ENCODE data around the gene VILL.

The VILL gene

GRCh38 chr3:38000965-38001455 is 10.4 kb downstream of the VILL start:
- no peak for DNase-seq (ENCODE audit: low spot score)

- DNase-seq (ENCODE audit: low spot score), result no peak
Measured at GRCh38 chr3:38001456-38002081, 11.0 kb downstream of the VILL start.

GRCh38 chr3:38002291-38002876 is 11.8 kb downstream of the VILL start:
- no peak for DNase-seq (ENCODE audit: low spot score)

GRCh38 chr3:38002940-38003339 is 12.4 kb downstream of the VILL start:
- DNase-seq (ENCODE audit: low spot score), result no peak

- no peak for DNase-seq (ENCODE audit: low spot score)
Measured at GRCh38 chr3:38003371-38003816, 12.8 kb downstream of the VILL start.

GRCh38 chr3:38003817-38004414 is 13.3 kb downstream of the VILL start:
- no peak for DNase-seq (ENCODE audit: low spot score)

GRCh38 chr3:38004415-38005075 is 14.0 kb downstream of the VILL start:
- peak; percentile 77 for DNase-seq (ENCODE audit: low spot score)

- no peak for DNase-seq (ENCODE audit: low spot score)
Measured at GRCh38 chr3:38005076-38006020, 14.8 kb downstream of the VILL start.

GRCh38 chr3:38006031-38006430 is 15.4 kb downstream of the VILL start:
- no peak for DNase-seq (ENCODE audit: low spot score)

- DNase-seq (ENCODE audit: low spot score), result no peak
Measured at GRCh38 chr3:38006445-38006995, 15.9 kb downstream of the VILL start.

GRCh38 chr3:38007754-38008090 is 17.1 kb downstream of the VILL start:
- no peak for DNase-seq (ENCODE audit: low spot score)

GRCh38 chr3:38008191-38008701 is 17.7 kb downstream of the VILL start:
- no peak for DNase-seq (ENCODE audit: low spot score)

GRCh38 chr3:38008971-38009580 is 18.5 kb downstream of the VILL start:
- DNase-seq (ENCODE audit: low spot score), result no peak

GRCh38 chr3:38009807-38010591 is 19.4 kb downstream of the VILL start:
- DNase-seq (ENCODE audit: low spot score), result no peak

GRCh38 chr3:38011111-38011510 is 20.5 kb downstream of the VILL start:
- no peak for DNase-seq (ENCODE audit: low spot score)

GRCh38 chr3:38015485-38015884 is 24.9 kb downstream of the VILL start:
- DNase-seq (ENCODE audit: low spot score), result no peak

GRCh38 chr3:38015984-38016383 is 25.4 kb downstream of the VILL start:
- DNase-seq (ENCODE audit: low spot score), result no peak

- no peak for DNase-seq (ENCODE audit: low spot score)
Measured at GRCh38 chr3:38016410-38016809, 25.8 kb downstream of the VILL start.

- no peak for DNase-seq (ENCODE audit: low spot score)
Measured at GRCh38 chr3:38016847-38017444, 26.4 kb downstream of the VILL start.
